GM12873 (cell line): ENCODE measurements around the gene TGM5.

ENCODE experiments used
- CTCF ChIP-seq: IDR thresholded peaks from 2 replicates; pipeline ENCODE4 v1.5.1; 2012; ENCODE audit warnings: low read depth, mild to moderate bottlenecking, moderate library complexity, low read length, control low read depth; ENCODE audit not compliant: insufficient read depth; ENCODE audit errors: missing control alignments

The TGM5 gene

GRCh38 chr15:43229977-43230376 is 36.8 kb downstream of the TGM5 start:
- no peak for TF ChIP-seq CTCF

- no peak for TF ChIP-seq CTCF
Observed at GRCh38 chr15:43226436-43227305, 40.1 kb downstream of the TGM5 start.

GRCh38 chr15:43225201-43225949 is 41.4 kb downstream of the TGM5 start:
- peak; percentile 85 for TF ChIP-seq CTCF

GRCh38 chr15:43221422-43221821 is 45.3 kb downstream of the TGM5 start:
- TF ChIP-seq CTCF: no peak

- TF ChIP-seq CTCF: no peak
Observed at GRCh38 chr15:43220991-43221403, 45.7 kb downstream of the TGM5 start, which contains the start of gene EPB42. TSS of gene EPB42 (minus strand) at chr15:43221018. CDS start at chr15:43220825, 193 bp downstream.

DNA sequence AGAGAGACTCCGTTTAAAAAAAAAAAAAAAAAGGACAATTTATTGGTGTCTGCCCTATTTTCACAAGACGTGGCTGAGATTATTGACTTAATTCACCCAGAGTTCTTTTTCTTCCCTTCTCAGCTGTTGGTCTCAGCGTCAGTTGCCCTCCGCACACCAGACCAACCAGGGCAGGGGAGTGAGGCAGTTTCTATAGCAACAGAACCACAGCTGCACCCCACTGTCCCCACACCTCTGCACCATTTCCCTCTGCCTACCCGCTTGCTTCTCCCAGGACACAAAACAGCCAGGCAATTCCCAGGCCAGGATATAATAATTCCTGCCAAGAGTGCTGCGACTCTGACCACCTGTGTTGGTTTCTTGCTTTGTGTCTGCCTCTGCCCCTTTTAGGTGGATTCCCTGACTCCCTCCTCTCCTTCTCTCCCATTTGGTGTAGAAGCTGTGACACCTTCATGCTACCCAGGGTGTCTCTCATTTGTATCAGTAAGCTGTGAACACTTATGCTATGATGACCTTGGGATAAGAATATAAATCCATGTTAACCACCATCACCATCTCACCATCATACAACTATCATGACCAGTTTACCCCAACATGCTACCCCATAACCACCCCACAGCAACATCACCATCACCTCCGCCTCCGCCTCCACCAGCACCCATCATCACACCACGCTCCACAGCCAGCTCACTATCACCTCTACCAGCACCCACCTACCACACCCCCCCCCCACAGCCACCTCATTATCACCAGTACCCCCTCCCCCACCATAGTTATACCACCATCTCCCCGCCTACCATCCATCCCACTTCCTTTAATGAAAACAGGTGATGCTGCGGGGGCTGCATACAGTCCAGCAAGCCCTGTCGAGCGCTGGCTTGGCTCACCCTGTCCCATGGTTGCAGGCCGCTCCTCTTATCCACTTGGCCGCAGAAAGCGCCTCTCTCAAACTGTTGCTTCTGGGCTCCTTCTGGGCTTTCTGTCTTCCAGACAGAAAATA is 46.5 kb downstream of the TGM5 start:
- no peak for TF ChIP-seq CTCF
